Stomach (tissue), 9 donors: ENCODE results near the gene TPPP. TPM values are rescaled to one million over a fixed set of nuclear protein-coding genes. Genes with fewer than 3 reads are reported as not detected.
"Not testable (repeated sequence)": the region's sequence is repeated elsewhere in the genome, so short reads cannot be mapped to it uniquely, and the experiment has no call there.

Experiments used
- DNase-seq, 2 donors: peaks; one replicate each; pipeline versions ENCODE4 v3.0.0 to v3.0.0-alpha.2; 2013 to 2019
- H3K27ac ChIP-seq, 5 donors: fragments of 200-600 bp in 4 of 5; sonication (generic) in 4 of 5; one replicate each; pipeline ENCODE4 v1.5.1; 2013 to 2019; ENCODE audit warnings: mild to moderate bottlenecking in 1 of 5, moderate library complexity in 1 of 5
- H3K27me3 ChIP-seq, 3 donors: fragments of 200-600 bp; sonication (generic); one replicate each; pipeline ENCODE4 v1.5.1; 2017 to 2019; ENCODE audit warnings: mixed run types in 1 of 3
- H3K36me3 ChIP-seq, 4 donors: fragments of 200-600 bp; sonication (generic); 1 replicate in 3 of 4; 2 replicates in 1 of 4; pipeline ENCODE4 v1.5.1; 2016 to 2019
- H3K4me1 ChIP-seq, 4 donors: fragments of 200-600 bp; sonication (generic); one replicate each; pipeline ENCODE4 v1.5.1; 2016 to 2019
- H3K4me3 ChIP-seq, 4 donors: fragments of 200-600 bp; sonication (generic) in 3 of 4; one replicate each; pipeline ENCODE4 v1.5.1; 2016 to 2019; ENCODE audit warnings: mild to moderate bottlenecking in 1 of 4
- H3K9me3 ChIP-seq, 4 donors: fragments of 200-600 bp; sonication (generic); one replicate each; pipeline ENCODE4 v1.5.1; 2016 to 2019
- CTCF ChIP-seq, 7 experiments: fragments of 450-650 bp in 4 of 7; fragments of 200-600 bp in 3 of 7; sonication (generic) in 3 of 7; IDR thresholded peaks; one replicate each; pipeline ENCODE4 v1.5.1; 2016 to 2019; ENCODE audit warnings: antibody characterized with exemption in 7 of 7, control low read depth in 2 of 7, mild to moderate bottlenecking in 1 of 7
- EP300 ChIP-seq: sonication (generic); formaldehyde crosslinking; IDR thresholded peaks from one replicate; pipeline ENCODE4 v1.6.1; 2017; ENCODE audit warnings: antibody characterized with exemption
- POLR2A ChIP-seq, 4 donors: fragments of 450-650 bp; IDR thresholded peaks; one replicate each; pipeline ENCODE4 v1.6.1; 2016; ENCODE audit warnings: antibody characterized with exemption in 4 of 4, control low read depth in 2 of 4, mild to moderate bottlenecking in 1 of 4, moderate library complexity in 1 of 4
- POLR2AphosphoS5 ChIP-seq, 3 donors: sonication (generic); formaldehyde crosslinking; IDR thresholded peaks; one replicate each; pipeline ENCODE4 v1.6.1; 2016; ENCODE audit warnings: antibody characterized with exemption in 3 of 3
- WGBS, 5 donors: extraction: QIAGEN DNeasy Blood & Tissue Kit in 3 of 5; methylation state at CpG; one replicate each; pipeline versions ENCODE4 v1.1.5 to v1.1.7; 2013 to 2018; 5-methylcytosine and 5-hydroxymethylcytosine counted together
- intact Hi-C: fragments of 100-400 bp; cut with DNase I; formaldehyde crosslinking; loops from one replicate; pipeline ENCODE4 v1.15.1; 2023; ENCODE audit warnings: low total_unique reads
- polyA plus RNA-seq, 3 donors: library from polyadenylated mRNA; stranded (reverse); fragments of 200-250 nt; gene quantifications; one replicate each; pipeline ENCODE4 v1.2.3, GENCODE V29; 2013
- total RNA-seq, 5 donors: library from RNA; depleted of rRNA; stranded (reverse); fragments of >200 nt; gene quantifications; one replicate each; pipeline versions ENCODE4 v1.1.0 to v1.2.3, GENCODE V29; 2014 to 2016
- donor health status: healthy with polysubstance abuse.
- donor health status: Bipolar disorder and iron deficiency.
- donor health status: healthy.

Gene TPPP
- total and polyA plus RNA-seq, 8 donors, result 1.2 to 11.0 (median 2.7) TPM

DNA sequence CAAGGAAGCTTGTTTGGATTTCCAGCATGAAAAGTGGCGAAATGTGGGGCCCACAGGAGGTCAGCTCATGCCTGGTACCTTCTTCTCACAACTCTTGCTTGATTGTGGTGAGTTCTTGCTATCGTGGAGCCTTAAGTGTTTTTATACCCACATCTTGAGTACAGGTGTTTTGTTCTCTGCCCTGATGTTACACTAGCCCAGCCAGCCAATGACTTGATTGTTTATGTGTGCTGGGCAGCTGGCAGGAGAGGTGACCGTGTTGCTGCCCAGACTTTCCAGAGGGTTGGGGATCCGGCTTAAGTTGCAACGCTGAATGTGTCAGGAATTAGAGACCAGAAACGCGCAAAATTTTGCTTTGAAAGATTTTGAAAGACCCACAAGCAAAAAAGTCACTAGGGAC lies 24.0 kb upstream of the TPPP start:
- H3K27me3 ChIP-seq, result no peaks in the 10 kb centered on the region
- intact Hi-C loops, result no loop called here
- peak in 1 of 2 donors; percentile 28 for DNase-seq
- peaks cover 0 to 10% (median 3%) of the 10 kb centered on the region in 4 donors for H3K9me3 ChIP-seq
- 16 to 55% (median 42%) methylated on average over 6 to 7 of the region's 7 CpGs for WGBS, 5 donors
- H3K4me1 ChIP-seq, result peaks cover 5 to 18% (median 6%) of the 10 kb centered on the region in 4 donors
- H3K4me3 ChIP-seq, result no peak overlapping the region
- H3K27ac ChIP-seq, result peak overlapping the region; percentile 24 to 64 (median 46)
- peaks cover 0 to 12% (median 0%) of the 10 kb centered on the region in 4 donors for H3K36me3 ChIP-seq
- TF ChIP-seq POLR2A (IDR thresholded peaks at IDR 0.05) (no peak), EP300 (no peak), CTCF (IDR thresholded peaks at IDR 0.05) (no peak), POLR2AphosphoS5 (IDR thresholded peaks at IDR 0.05) (no peak)

GRCh38 chr5:716740-717139 lies 23.6 kb upstream of the TPPP start:
- 16 to 35% (median 33%) methylated on average over 4 of the region's 4 CpGs for WGBS, 5 donors
- intact Hi-C loops, result not testable (repeated sequence)

DNA sequence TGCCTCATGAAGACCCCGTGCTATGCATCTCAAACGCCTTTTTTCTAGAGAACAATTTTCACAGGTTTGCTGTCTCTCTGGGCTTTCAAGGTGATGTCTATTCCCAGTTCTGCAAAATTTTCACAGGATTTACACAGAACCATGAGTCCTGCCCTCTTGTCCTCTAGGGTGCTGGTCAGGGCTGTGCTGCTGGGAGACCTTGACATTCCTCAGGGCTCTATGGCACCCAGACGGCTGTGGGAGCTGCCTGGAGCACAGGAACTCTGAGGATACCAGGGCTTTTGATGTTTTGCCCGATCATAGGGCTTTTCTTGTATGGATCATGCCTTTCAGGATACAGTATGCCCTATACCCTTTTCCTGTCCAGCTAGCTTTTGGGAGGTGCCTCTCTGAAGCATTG lies 22.5 kb upstream of the TPPP start:
- intact Hi-C loops, H3K27ac ChIP-seq, DNase-seq, H3K27me3 ChIP-seq, H3K4me3 ChIP-seq, H3K9me3 ChIP-seq: not testable (repeated sequence)
- H3K36me3 ChIP-seq, result peaks cover 0 to 18% (median 0%) of the 10 kb centered on the region in 4 donors
- peaks cover 5 to 18% (median 6%) of the 10 kb centered on the region in 4 donors for H3K4me1 ChIP-seq
- 85 to 100% (median 92%) methylated on average over 3 to 4 of the region's 4 CpGs for WGBS, 5 donors

More at GRCh38 chr5:716740-717139, 23.6 kb upstream of the TPPP start:
- H3K27me3 ChIP-seq, H3K9me3 ChIP-seq, H3K4me3 ChIP-seq: not testable (repeated sequence)
- Histone ChIP-seq H3K4me1 (peaks cover 5 to 18% (median 6%) of the 10 kb centered on the region in 4 donors), H3K27ac (peak overlapping the region; percentile 24 to 64 (median 46)), H3K36me3 (peaks cover 0 to 12% (median 0%) of the 10 kb centered on the region in 4 donors)
- peak in 1 of 2 donors; percentile 65 for DNase-seq
- peak in 1 of 3 donors; percentile 12 for TF ChIP-seq POLR2AphosphoS5 (IDR thresholded peaks at IDR 0.05)

DNA sequence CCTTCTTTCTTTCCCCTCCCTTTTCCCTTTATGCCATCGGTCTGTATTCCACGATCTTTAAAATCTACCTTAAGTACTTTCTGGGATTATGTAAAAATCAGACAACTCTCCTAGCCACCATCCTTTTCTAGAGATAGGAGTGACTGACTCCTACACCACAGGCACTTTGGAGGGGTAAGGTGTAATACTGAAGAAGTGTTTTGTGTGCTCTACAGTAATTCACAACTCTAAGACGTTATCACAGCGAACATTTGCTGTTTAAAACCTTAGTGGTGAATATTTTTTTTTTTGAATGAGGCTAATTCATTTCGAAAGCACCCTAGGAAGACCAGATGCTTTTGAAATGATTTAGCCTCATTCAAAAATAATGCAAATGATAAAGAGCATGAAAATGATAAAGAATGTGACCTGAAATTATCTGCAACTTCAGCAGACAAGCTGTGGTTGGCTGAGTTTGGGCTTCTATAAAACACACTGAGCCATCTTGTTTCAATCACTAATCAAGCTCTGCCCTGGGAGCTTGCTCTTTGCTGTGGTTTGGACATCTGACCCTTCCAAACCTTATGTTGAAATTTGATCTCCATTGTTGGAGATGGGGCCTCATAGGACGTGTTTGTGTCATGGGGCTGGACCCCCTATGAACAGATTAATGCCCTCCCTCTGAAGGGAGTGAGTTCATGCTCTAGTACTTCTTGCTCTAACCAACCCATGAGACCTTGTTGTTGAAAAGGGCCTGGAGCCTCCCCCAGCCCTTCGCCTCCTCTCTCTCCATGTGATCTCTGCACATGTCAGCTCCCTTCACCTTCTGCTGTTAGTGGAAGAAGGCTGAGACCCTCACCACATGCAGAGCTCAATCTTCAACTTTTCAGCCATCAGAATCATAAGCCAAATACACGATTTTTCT lies 21.3 kb upstream of the TPPP start:
- DNase-seq, H3K9me3 ChIP-seq, H3K27me3 ChIP-seq, H3K27ac ChIP-seq, H3K36me3 ChIP-seq, intact Hi-C loops, H3K4me3 ChIP-seq: not testable (repeated sequence)
- 59 to 86% (median 80%) methylated on average over 5 to 8 of the region's 8 CpGs for WGBS, 5 donors
- H3K4me1 ChIP-seq, result peaks cover 5 to 18% (median 6%) of the 10 kb centered on the region in 4 donors

GRCh38 chr5:713686-714085 lies 20.5 kb upstream of the TPPP start:
- 46 to 74% (median 71%) methylated on average over 2 to 3 of the region's 3 CpGs for WGBS, 5 donors

GRCh38 chr5:708848-709517 lies 15.8 kb upstream of the TPPP start:
- H3K4me3 ChIP-seq, H3K9me3 ChIP-seq, H3K36me3 ChIP-seq, H3K27ac ChIP-seq, DNase-seq, intact Hi-C loops, H3K27me3 ChIP-seq, H3K4me1 ChIP-seq: not testable (repeated sequence)
- WGBS, 5 donors, result 95 to 98% (median 96%) methylated on average over 1 to 3 of the region's 3 CpGs

More at GRCh38 chr5:713686-714085, 20.5 kb upstream of the TPPP start:
- H3K9me3 ChIP-seq, H3K4me3 ChIP-seq, H3K27ac ChIP-seq, DNase-seq, H3K36me3 ChIP-seq, intact Hi-C loops, H3K27me3 ChIP-seq: not testable (repeated sequence)
- H3K4me1 ChIP-seq, result peaks cover 5 to 18% (median 6%) of the 10 kb centered on the region in 4 donors

GRCh38 chr5:708374-708773 lies 15.2 kb upstream of the TPPP start:
- DNase-seq, H3K27ac ChIP-seq, H3K27me3 ChIP-seq, H3K36me3 ChIP-seq, H3K4me3 ChIP-seq, H3K9me3 ChIP-seq, H3K4me1 ChIP-seq, intact Hi-C loops: not testable (repeated sequence)
- WGBS, 5 donors, result 76 to 91% (median 83%) methylated on average over 4 of the region's 4 CpGs

GRCh38 chr5:706127-706526 lies 13.0 kb upstream of the TPPP start:
- 44 to 59% (median 57%) methylated on average over 7 of the region's 7 CpGs for WGBS, 5 donors
- intact Hi-C loops, H3K36me3 ChIP-seq, H3K4me3 ChIP-seq, H3K27ac ChIP-seq, H3K27me3 ChIP-seq, DNase-seq, H3K9me3 ChIP-seq, H3K4me1 ChIP-seq: not testable (repeated sequence)

DNA sequence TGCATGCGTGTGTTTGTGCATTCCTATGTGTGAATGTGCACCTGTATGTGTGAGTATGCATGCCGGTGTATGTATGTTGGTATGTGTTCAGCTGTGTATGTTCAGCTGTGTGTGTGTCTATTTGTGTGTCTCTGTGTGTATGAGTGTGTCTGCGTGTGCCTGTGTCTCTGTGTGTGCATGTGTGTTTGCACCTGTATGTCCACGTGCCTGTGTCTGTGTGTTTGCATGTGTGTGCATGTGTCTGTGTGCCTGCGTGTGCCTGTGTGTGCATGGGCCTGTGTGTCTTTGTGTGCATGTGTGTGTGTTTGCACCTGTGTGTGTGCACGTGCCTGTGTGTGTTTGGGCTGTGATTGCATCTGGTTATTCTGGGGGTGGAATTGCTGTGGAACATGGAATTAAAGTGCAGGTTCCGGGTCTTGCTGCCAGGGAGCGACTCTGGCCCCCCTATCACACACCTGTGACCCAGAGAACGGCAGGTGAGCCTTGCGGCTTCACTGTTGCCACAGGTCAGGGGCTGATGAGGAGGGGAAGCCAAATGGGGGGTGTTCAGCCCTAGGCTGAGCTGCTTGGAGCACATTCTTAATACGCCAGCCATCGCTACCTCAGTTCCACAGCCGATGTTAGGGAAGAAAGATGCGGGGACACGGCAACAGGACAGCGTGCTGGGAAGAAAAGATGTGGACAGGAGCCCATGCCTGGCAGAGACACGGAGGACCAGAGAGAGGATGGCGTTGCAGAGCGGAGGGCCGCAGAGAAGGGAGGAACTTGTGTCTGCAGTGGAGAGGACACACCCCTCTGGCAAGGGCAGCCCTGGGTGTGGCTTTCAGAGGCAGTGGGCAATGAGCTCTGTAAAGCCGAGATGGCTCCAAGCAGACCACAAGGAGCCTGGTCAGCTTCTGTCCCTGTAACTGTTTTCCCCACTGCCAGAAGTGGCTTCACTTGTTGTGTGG lies 3.9 kb upstream of the TPPP start:
- Histone ChIP-seq H3K9me3 (peaks cover 0 to 27% (median 16%) of the 10 kb centered on the region in 4 donors), H3K4me1 (peaks cover 0 to 13% (median 9%) of the 10 kb centered on the region in 4 donors)
- H3K27me3 ChIP-seq, H3K27ac ChIP-seq, intact Hi-C loops, H3K36me3 ChIP-seq, H3K4me3 ChIP-seq, DNase-seq: not testable (repeated sequence)
- WGBS, 5 donors, result 84 to 89% (median 87%) methylated on average over 13 to 19 of the region's 21 CpGs
